ENCODE measurements around the gene TRMT61A. TPM values are rescaled to one million over a fixed set of nuclear protein-coding genes. Genes with fewer than 3 reads are reported as not detected.

Gene TRMT61A
- total and polyA plus RNA-seq, 2 of the 13 experiments (the other 11 are each of a cell fraction or from before 2014, with no cell fraction given), result 6.5 to 13.6 TPM

- TF ChIP-seq HNF1A (IDR thresholded peaks at IDR 0.05; ENCODE audit: low read depth) (no peak), HNF1A (CRISPR knock-in tag; IDR thresholded peaks at IDR 0.05; ENCODE audit: borderline replicate concordance) (peak; percentile 47; the same call in 1 of the 2 replicates), BRCA1 (CRISPR knock-in tag; IDR thresholded peaks at IDR 0.05) (no peak), MED1 (CRISPR knock-in tag; IDR thresholded peaks at IDR 0.05) (no peak), ETV6 (CRISPR knock-in tag; conservative IDR thresholded peaks at IDR 0.05) (no peak), IKZF5 (CRISPR knock-in tag; IDR thresholded peaks at IDR 0.05) (no peak), ZSCAN5A (CRISPR knock-in tag; IDR thresholded peaks at IDR 0.05; ENCODE audit: borderline replicate concordance) (no peak), NAIF1 (CRISPR knock-in tag; IDR thresholded peaks at IDR 0.05; ENCODE audit: borderline replicate concordance) (no peak), ZNF660 (CRISPR knock-in tag; IDR thresholded peaks at IDR 0.05; ENCODE audit: borderline replicate concordance, low read depth) (no peak), PRDM10 (CRISPR knock-in tag; IDR thresholded peaks at IDR 0.05; ENCODE audit: low read depth) (no peak), ZNF616 (CRISPR knock-in tag; IDR thresholded peaks at IDR 0.05; ENCODE audit: low read depth) (peak; percentile 60; the same call in 1 of the 2 replicates), ZNF382 (CRISPR knock-in tag; IDR thresholded peaks at IDR 0.05; ENCODE audit: borderline replicate concordance) (no peak), ZNF556 (CRISPR knock-in tag; IDR thresholded peaks at IDR 0.05; ENCODE audit: borderline replicate concordance) (no peak), HOXA7 (CRISPR knock-in tag; IDR thresholded peaks at IDR 0.05) (no peak), MAF1 (CRISPR knock-in tag; IDR thresholded peaks at IDR 0.05; ENCODE audit: borderline replicate concordance) (no peak)
These were observed 20.6 kb downstream of the TRMT61A start (continued) for GRCh38 chr14:103549361-103550311.
